Glomerular visceral epithelial cell (primary cell): ENCODE data around the gene OASL.
"Not testable (repeated sequence)": the region's sequence is repeated elsewhere in the genome, so short reads cannot be mapped to it uniquely, and the experiment has no call there.

Experiments used
- DNase-seq: peaks from one replicate; pipeline ENCODE4 v3.0.0-alpha.2; 2016; ENCODE audit errors: extremely low spot score

OASL gene, protein sequence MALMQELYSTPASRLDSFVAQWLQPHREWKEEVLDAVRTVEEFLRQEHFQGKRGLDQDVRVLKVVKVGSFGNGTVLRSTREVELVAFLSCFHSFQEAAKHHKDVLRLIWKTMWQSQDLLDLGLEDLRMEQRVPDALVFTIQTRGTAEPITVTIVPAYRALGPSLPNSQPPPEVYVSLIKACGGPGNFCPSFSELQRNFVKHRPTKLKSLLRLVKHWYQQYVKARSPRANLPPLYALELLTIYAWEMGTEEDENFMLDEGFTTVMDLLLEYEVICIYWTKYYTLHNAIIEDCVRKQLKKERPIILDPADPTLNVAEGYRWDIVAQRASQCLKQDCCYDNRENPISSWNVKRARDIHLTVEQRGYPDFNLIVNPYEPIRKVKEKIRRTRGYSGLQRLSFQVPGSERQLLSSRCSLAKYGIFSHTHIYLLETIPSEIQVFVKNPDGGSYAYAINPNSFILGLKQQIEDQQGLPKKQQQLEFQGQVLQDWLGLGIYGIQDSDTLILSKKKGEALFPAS

DNA sequence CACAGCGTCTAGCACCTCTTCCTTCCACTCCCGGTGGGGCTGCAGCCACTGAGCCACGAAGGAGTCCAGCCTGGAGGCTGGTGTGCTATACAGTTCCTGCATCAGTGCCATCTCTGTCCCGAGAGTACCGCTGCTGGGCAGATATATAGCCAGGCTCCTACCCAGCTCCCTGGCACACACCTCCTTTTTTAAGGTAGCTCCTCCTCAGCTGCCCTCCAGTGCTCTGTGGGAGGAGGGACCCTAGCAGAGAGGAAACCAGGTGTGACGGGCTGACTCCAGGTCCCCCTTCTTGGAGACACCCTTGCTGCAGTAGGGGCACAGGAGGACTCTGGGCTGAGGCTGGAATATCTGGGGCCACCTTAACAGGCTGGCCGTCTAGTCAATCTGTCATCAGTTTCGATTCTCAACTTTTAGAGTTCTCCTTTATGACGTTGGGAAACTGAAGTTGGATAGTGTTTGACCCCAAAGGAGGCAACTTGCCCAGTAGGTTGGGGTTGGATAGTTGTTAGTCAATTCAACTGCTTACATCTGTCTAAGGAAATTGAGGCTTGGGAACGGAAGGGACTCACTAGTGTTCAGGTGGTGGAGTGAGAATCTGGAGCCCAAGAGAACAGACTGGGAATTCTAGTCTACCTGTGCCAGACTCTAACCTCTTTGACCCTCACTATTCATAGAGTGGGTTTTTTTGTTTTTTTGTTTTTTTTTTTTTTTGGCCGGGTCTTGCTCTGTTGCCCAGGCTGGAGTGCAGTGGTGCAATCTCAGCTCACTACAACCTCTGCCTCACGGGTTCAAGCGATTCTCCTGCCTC is at the start of gene OASL:
Gene OASL (minus strand): TSS at position 386 of the 808 bp plus-strand sequence. CDS start 275 bp downstream, at position 111.
- DNase-seq, result peak; percentile 33

DNA sequence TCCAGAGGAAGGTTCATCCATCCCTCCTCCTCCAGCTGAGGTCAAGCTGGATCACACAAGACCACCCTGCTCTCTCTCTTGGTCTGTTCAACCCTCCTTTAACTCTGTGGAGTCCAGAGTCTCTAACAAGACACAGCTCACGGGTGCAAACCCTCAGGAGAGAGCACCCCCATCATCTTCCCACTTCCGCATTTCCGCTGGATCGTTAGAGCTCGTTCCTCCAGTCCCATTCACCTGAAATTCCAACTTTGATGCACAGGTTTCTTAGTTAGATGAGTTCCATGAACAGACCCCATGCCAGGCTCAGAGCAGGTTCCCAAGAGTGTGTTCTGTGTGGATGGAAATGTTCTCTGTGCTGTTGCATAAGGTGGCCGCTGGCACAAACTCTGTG is 49.1 kb upstream of the OASL start:
- DNase-seq, result no peak

DNA sequence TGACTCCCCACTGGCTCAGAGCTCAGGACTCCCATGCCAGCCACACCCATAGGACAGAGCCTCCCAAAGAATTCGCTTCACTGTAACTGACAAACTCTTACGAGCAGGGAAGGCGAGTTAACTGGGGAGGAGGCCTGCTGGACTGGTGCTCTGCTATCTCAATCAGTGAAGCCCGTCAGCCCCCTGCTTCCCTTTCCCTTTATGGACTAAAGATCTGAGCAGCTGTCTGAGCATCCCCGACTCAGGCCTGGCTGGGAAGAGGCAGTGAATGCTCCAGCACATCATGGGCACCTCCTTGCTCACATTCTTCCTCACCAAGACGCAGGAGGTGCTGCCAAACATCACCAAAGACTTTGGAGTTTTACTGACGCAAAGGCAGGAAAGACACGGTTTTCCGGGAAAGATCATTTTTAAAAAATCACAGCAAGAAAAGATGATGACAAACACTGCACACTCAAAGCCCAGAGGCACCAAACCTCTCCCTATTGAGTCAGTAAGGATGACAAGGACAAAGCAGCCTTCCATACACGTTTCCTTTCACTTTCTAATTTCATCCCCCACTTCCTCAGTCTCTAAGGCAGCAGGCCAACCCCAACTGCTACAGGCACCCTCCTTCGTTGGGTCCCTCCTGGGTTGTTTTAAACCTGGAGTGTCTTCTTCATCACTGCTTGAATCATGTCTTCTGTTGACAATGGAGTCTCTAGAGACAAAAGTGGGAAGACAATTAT is 48.6 kb upstream of the OASL start:
- DNase-seq, result no peak

DNA sequence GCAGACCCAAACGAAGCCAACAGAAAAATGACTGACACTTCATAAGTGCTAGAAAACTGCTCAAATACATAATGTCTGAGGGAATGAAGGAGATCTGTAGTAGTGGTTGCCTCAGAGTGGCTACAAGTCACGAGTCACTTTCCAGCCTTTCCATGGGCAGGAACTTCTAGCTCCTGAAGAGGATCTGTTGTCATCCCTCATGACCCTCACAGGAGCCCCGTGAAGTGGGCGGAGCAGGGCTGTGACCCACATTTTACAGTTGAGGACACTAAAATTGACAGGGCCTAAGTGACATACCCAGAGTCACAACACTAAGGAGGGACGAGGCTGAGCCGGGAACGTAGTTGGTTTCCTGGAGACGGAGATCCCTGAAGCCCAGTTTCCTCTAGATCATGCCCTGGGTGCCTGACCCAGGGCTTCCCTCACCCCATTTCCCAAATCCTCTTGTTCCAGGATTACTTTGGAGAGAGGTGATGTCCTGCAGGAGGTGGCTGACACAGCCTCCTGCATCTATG is 47.8 kb upstream of the OASL start:
- no peak for DNase-seq

DNA sequence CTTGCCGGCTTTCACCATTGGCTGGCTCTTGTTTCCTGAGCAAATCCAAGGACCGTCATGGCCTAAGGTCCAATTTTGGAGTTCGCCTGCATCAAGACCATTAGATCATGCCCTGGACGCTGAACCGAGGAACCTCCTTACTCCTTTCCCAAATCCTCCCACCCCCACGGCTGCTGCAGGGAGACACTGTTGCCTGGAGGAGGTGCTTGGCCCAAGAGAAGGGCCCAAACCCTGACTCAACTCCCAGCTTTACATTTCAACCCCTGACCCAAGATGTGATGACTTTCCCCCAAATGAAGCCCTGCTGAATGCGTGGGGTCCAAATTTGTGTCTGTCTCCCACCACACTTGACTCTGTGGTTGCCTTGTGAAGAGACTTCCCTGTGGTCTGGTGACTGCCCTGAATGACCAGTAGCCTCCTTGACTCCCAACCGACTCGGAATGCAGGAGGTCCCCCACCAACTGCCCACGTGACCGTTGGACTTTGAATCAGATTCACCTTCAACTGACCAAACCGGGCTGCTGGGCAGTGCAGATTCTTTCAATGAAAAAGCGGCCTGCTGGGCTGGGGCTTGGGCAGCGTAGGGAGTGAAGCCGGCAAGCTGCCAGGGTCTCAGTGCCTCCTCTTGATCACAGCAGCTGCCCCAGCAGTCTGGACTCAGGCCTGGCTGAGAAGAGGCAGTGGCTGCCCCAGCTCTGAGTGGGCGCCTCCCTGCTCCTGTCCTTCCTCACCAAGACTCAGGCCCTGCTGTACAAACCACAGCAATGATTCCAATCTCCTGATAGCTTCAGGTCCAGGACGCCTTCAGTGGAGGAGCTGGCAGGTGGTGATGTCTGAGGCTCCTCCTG is 46.7 kb upstream of the OASL start:
- no peak for DNase-seq

DNA sequence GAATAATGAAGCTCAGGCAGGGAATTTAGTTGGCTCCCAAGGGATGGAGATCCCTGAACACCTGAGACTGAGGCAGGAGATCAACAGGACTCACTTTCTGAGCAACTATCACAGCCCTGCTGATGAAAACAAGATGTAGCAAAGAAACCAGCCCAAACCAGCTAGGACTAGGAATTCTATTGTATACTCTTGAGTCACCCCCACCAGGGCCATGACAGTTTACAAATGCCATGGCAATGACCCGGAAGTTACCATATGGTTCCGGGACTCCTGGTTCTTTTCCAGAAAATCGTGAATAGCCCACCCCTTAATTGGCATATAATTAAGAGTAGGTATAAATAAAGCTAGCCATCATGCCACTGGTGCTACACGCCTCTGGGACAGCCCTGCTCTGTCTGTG is 46.0 kb upstream of the OASL start:
- DNase-seq, result no peak

DNA sequence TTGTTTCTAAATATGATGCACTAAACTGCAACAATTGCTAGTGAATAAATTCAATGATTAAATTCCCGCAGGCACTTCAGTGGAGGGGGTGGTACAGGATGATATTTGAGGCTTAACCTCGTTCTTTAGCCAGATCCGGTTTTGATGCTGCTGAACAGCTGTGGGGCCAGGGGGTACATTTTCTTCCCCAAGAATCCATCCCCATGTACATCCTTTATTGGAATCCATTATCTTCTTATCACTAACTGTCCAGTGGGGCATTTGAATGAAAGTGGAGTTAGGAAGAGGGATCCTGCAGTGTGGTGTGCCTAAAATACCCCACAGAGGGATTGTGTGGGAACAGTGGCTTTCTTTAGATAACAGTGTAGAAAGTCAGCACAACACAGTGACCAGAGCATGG is 45.2 kb upstream of the OASL start:
- no peak for DNase-seq

DNA sequence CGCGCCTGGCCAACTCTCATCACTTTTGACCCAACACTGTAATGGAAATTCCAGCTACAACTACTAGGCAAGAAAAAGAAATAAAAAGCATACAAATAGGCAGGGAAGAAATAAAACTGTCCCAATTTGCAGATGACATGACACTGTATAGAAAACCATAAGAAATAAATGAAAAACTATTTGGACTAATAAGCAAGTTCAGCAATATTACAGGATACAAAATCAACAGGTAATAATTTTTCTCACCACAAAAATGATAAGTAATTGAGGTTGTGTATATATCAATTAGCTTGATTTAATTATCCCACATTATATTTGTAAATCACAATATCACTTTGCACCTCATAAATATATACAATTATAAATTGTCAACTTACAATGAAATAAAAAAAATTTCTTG is 41.9 kb upstream of the OASL start:
- no peak for DNase-seq

DNA sequence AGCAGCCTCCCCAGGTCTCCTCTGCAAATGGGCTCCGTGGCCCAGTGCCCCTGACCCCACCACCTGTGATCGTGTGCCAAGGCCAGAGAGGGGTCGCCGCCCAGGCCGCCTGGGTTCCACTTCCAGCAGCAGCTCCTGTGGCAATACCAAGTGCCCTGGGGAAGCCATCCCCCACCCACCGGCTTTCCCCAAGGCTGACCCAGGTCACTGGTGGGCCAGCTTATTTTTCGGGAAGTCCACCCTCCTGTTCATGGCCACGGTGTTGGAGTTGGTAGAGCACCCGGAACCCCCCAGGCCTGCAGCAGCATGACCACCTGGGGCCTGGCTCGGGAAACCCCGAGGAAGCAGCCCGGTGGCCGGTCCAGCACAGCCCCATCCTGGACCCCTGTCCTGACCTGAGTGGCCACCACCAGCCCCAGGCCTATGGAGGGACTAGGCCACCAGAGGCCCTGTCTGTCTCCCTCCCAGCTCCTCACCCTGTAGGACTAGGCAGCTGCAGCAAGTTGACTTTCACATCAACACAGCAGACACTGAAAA is 40.8 kb upstream of the OASL start:
- DNase-seq, result no peak

DNA sequence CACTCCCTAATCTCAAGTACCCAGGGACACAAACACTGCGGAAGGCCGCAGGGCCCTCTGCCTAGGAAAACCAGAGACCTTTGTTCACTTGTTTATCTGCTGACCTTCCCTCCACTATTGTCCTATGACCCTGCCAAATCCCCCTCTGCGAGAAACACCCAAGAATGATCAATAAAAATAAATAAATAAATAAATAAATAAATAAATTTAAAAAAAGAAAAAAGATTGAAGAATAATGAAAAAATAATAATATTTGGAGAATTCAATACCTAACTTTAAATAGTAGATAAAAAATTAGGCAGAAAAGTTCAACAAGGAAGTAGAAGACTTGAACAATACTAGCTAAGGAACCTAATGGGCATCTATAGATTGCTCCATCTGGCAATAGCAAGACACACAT is 38.4 kb upstream of the OASL start:
- not testable (repeated sequence) for DNase-seq

DNA sequence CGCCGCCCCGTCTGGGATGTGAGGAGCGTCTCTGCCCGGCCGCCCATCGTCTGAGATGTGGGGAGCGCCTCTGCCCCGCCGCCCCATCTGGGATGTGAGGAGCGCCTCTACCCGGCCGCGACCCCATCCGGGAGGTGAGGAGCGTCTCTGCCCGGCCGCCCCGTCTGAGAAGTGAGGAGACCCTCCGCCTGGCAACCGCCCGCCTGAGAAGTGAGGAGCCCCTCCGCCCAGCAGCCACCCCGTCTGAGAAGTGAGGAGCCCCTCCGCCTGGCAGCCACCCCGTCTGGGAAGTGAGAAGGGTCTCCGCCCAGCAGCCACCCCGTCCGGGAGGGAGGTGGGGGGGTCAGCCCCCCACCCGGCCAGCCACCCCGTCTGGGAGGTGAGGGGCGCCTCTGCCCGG is 36.9 kb upstream of the OASL start:
- DNase-seq, result not testable (repeated sequence)

DNA sequence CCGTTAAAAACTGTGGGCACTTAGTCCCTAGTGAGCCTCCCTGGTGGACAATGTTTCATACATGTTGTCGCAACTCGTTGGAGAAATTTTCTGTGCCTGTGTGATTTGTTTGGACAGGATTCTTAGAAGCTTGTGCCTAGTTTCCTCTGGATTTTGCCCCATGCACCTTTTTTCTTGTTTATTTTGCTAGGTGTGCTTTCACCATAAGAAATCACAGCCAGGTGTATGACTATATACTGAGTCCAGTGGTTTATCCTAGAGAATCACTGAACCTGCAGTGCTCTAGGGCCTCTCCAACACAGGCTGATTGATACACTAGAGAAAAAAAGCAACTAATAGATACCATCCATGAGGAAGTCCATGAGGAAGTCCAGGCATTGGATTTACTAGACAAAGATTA is 33.1 kb upstream of the OASL start:
- DNase-seq, result no peak

DNA sequence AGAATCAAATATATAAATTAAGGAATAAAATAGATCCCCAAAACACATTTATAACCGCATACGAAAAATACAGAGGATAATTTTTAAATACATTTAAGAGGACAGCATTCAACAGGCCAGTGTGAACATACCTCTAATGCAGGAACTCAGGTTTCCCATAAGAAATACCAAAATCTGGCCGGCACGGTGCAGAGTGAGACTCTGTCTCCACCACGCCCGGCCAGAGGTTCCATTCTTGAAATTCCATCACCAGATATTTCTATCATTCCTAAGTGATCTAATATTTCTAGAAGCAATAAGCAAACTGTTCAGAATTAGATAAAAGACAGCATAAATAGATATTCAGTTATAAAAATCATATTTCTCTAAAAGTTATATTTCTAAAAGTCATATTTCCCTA is 30.2 kb upstream of the OASL start:
- DNase-seq, result no peak

DNA sequence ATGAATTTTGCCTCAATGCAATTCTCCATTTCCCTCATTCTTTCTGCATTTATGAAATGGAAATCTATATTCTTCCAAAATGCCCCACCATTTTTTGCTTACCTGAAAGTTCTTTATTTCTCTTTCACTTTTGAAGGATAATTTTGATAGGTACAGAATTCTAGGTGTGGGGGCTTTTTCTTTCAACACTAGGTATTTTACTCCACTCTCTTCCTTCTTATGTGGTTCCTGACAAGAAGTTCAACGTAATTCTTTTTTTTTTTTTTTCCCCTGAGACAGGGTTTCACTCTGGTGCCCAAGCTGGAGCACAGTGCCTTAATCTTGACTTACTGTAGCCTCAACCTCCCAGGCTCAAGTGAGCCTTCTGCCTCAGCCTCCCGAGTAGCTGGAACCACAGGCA is 26.3 kb upstream of the OASL start:
- no peak for DNase-seq

DNA sequence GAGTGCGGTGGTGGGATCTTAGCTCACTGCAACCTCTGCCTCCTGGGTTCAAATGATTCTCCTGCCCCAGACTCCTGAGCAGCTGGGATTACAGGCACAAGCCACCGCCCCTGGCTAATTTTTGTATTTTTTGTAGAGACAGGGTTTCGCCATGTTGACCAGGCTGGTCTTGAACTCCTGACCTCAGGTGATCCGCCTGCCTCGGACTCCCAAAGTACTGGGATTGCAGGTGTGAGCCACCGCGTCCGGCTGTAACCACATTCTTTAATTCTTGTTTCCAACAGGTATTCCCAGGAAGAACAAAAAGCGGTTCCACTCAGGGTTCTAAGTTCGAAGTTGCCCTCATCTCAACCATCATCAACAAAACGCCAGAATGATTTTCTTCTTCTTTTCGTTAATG is 25.5 kb upstream of the OASL start:
- not testable (repeated sequence) for DNase-seq

DNA sequence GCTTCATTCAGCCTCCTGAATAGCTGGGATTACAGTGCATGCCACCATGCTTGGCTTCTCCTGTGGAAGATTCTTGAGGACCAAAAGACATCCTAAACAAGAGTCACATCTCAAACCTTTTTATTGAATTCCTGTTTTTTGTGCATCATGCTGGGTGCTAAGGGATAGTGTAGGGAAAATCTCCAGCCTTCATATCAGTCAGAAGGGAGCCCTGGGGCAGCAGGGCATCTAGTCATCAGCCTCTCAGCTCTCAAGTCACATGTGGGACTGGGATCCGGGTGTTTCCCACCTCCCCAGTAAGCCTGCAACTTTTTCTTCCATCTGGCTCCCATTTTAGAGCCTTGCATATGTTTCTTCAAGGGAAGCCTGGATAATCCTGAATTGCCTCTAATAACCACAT is 25.1 kb upstream of the OASL start:
- DNase-seq, result no peak

DNA sequence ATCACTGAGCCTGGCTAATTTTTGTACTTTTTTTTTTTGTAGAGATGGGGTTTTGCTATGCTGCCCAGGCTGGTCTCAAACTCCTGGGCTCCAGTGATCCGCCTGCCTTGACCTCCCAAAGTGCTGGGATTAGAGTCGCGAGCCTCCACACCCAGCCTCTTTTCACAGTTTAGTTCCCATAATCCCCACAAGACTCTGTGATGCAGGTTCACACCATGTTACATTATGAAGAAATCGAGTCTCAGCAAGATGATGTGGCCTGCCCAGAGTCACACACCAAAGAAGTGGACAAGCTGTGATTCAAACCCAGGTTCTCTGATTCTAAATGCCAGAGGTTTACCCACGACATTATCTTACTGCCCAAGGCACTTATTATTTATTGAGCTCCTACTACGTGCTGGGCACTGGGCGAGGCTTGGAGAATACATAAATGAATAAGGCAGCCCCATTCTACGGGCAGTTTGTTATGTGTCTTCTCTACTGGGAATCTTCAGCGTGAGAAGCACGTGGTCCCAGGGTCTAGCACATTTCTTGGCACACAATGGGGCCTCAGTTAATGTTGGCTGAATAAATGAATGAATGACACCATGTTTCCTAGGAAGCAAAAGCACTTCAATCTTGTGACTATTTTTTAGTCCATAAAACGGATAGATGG is 23.5 kb upstream of the OASL start:
- no peak for DNase-seq

DNA sequence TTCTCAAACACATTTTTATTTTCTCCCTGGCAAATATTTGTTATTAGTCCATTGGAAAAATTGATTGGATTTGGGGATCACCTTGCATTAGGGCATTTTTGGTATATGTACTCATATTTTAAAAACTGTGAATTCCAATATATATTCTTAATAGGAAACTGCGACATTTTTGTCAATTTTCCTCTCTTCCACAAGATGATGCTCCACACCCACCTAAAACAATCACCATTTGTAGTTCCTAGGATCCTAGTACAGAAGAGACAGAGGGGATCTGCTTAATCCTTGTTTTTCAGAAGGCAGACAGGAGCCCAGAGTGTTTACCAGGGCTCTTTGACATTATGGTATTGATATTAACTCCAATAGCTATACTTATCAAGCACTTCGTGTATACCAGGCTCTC is 22.8 kb upstream of the OASL start:
- DNase-seq, result peak; percentile 12

DNA sequence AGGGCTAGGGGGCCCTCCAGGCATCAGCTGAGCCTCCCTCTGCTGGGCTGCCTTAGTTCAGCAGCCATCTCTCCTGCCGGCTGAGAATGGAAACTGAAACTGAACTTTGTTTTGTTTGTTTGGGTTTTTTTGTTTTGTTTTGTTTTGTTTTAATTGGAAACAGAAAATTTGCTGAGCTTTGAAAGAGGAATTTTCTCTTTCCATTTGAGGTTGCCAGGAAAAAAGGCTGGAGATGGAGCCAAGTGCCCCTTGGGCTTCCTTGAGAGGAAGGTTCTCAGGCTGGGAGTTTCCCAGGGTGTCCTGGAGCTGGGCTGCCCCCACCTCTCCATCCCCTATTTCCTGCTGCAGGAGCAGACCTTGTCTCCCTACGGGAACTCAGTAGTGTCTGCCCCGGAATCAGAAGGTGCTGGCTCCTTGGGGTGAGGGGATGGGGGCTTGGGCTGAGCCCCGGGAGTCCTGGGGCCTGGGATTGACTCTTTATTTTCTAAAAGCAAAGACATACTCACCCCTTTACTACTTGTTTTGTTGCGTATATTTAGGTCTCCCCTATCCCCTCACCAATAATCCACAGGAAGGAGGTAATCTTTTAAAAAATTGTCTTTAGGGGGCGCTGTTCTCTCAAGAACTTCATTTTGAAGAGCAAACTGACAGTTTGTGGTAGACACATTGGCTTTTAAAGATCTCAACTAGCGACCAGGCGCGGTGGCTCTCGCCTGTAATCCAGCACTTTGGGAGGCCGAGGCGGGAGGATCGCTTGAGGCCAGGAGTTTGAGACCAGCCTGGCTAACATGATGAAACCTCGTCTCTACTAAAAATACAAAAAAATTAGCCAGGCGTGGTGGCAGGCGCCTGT is 21.3 kb upstream of the OASL start:
- peak; percentile 28 for DNase-seq
